ENCODE results near the gene ANKS1B.

The ANKS1B gene

DNA sequence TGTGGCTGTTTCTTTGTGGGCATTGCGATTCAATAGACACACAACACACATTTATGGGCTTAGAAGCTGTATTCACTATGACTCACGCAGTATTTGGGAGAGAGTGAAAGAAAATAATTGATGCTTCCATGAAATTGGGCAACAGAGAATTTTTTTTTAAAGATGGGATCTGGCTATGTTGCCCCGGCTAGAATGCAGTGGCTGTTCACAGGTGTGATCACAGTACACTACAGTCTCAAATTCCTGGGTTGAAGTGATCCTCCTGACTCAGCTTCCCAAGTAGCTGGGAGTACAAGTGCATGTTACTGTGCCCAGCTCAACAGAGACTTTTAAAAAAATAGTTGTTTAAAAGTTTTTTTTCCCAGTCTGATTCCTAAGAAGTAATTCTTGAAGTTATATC is 1193.3 kb downstream of the ANKS1B start:
- TF ChIP-seq, protein P1, sequence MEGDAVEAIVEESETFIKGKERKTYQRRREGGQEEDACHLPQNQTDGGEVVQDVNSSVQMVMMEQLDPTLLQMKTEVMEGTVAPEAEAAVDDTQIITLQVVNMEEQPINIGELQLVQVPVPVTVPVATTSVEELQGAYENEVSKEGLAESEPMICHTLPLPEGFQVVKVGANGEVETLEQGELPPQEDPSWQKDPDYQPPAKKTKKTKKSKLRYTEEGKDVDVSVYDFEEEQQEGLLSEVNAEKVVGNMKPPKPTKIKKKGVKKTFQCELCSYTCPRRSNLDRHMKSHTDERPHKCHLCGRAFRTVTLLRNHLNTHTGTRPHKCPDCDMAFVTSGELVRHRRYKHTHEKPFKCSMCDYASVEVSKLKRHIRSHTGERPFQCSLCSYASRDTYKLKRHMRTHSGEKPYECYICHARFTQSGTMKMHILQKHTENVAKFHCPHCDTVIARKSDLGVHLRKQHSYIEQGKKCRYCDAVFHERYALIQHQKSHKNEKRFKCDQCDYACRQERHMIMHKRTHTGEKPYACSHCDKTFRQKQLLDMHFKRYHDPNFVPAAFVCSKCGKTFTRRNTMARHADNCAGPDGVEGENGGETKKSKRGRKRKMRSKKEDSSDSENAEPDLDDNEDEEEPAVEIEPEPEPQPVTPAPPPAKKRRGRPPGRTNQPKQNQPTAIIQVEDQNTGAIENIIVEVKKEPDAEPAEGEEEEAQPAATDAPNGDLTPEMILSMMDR (IDR thresholded peaks at IDR 0.05) = no peak

- TF ChIP-seq, protein P1 (IDR thresholded peaks at IDR 0.05) = no peak
Observed at GRCh38 chr12:98788396-98788795, 1196.3 kb downstream of the ANKS1B start.

DNA sequence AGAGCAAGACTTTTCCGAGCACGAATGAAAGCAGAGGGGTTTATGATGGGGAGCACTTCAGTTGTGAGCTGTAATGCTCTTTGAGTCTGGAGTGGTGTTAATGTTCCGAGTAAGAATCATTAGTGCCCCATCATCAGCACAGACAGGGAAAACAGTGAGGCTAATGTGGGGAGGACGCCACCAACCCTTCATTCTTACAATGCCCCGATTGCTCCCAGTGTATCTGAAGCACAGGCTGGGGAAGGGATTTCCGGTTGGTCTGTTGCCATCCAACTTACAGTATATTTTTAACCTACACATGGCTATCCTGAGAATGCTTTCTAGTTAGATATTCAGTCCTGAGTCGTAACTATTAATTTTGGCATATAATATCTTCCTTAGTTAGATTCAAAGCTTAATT is 1198.1 kb downstream of the ANKS1B start:
- TF ChIP-seq, protein P1 (IDR thresholded peaks at IDR 0.05) = no peak

DNA sequence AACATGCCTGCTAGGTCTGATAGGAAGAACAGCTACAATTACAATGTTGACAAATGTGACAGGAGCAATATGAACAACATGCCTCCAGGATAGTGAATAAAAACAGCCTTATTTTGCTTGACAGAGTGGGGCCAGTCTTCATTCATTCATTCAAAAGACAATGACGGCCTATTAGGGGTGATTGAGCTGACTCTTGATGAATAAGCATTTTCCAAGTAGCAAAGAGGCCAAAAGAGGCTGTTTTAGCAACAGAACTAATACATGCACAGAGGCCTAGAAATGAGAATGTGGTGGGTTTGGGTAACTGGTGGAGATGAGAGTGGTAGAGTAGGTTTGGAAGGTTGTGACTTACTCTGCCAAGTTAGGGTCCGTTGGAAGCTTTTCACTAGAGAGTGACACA is 1201.3 kb downstream of the ANKS1B start:
- TF ChIP-seq, protein P1 (IDR thresholded peaks at IDR 0.05) = no peak

DNA sequence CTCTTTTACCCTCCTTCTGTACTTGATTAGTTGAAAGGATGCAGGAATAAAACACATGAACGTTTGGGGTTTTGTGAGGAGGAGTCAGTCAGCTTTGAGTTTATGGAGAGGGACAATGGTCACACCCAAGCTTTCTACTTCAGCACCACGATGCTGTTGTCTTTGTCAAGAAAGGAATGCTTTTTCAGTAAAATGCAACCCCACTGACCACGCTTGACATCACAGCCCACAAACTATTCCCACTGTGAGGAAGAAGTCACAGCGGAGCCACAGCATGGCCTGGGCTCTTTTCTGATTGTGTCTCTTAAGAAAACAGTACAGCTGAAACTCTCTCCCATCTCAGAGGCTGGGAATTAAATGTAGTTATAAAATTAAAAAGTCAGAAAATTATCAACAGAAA is 1204.5 kb downstream of the ANKS1B start:
- TF ChIP-seq, protein P1 (IDR thresholded peaks at IDR 0.05) = no peak

GRCh38 chr12:98772818-98773217 is 1211.9 kb downstream of the ANKS1B start:
- TF ChIP-seq, protein P1 (IDR thresholded peaks at IDR 0.05) = no peak

GRCh38 chr12:98771811-98772752 is 1212.7 kb downstream of the ANKS1B start:
- TF ChIP-seq, protein P1 (IDR thresholded peaks at IDR 0.05) = no peak
